OCI-LY3 (cell line): Measurements from ENCODE around the gene SEC14L1.
"Not testable (repeated sequence)": the region's sequence is repeated elsewhere in the genome, so short reads cannot be mapped to it uniquely, and the experiment has no call there.

Experiments
- H2AFZ ChIP-seq: fragments of 200-600, 300-600 bp; shearing (Covaris generic); 2 replicates; pipeline ENCODE4 v1.6.0; 2014; ENCODE audit warnings: antibody characterized with exemption, low read depth, low read length
- H3K27ac ChIP-seq: fragments of 200-600, 300-600 bp; sonication (generic); 2 replicates; pipeline ENCODE4 v1.5.1; 2014; ENCODE audit warnings: mild to moderate bottlenecking, low read length, moderate library complexity, mixed read lengths
- H3K27me3 ChIP-seq: fragments of 200-600, 300-600 bp; sonication (generic); 2 replicates; pipeline ENCODE4 v1.6.1; 2014; ENCODE audit warnings: low read depth, low read length, mixed read lengths
- H3K36me3 ChIP-seq: fragments of 200-600, 300-600 bp; sonication (generic); replicated peaks from 2 replicates; pipeline ENCODE3; 2014; ENCODE audit warnings: low read depth, low read length, mixed read lengths
- H3K4me1 ChIP-seq: fragments of 300-600, 200-600 bp; sonication (generic); 2 replicates; pipeline ENCODE4 v1.6.1; 2014; ENCODE audit warnings: low read length, mixed read lengths
- H3K4me2 ChIP-seq: fragments of 200-600, 300-600 bp; sonication (generic); 2 replicates; pipeline ENCODE4 v1.6.1; 2014; ENCODE audit warnings: low read length, mixed read lengths
- H3K4me3 ChIP-seq: fragments of 300-600, 200-600 bp; sonication (generic); 2 replicates; pipeline ENCODE4 v1.5.1; 2014; ENCODE audit warnings: antibody characterized with exemption, mild to moderate bottlenecking, low read length, moderate library complexity
- H3K79me2 ChIP-seq: fragments of 300-600, 200-600 bp; shearing (Covaris generic); 2 replicates; pipeline ENCODE4 v1.6.1; 2014; ENCODE audit warnings: mild to moderate bottlenecking, low read length, mixed read lengths
- H3K9ac ChIP-seq: fragments of 300-600, 200-600 bp; shearing (Covaris generic); 2 replicates; pipeline ENCODE4 v1.6.0; 2014; ENCODE audit warnings: mild to moderate bottlenecking, low read length, moderate library complexity
- H3K9me3 ChIP-seq: fragments of 200-600, 300-600 bp; shearing (Covaris generic); 2 replicates; pipeline ENCODE4 v1.6.1; 2014; ENCODE audit warnings: low read length, mixed read lengths; ENCODE audit not compliant: insufficient read depth
- H4K20me1 ChIP-seq: fragments of 200-600, 300-600 bp; sonication (generic); 2 replicates; pipeline ENCODE4 v1.6.1; 2016; ENCODE audit warnings: low read length, mixed read lengths; ENCODE audit not compliant: insufficient read depth
- CTCF ChIP-seq: fragments of 200-600, 300-600 bp; sonication (generic); IDR thresholded peaks from 2 replicates; pipeline ENCODE4 v1.5.1; 2014; ENCODE audit warnings: antibody characterized with exemption, low read length, low read depth
- EZH2phosphoT487 ChIP-seq: fragments of 200-600 bp; shearing (Covaris generic); IDR thresholded peaks from 2 replicates; pipeline ENCODE4 v1.6.1; 2018; ENCODE audit warnings: antibody characterized with exemption, mixed run types, low read depth

Gene SEC14L1

GRCh38 chr17:77248216-77249114, 107.7 kb downstream of the SEC14L1 start:
- TF ChIP-seq CTCF = no peak
- TF ChIP-seq EZH2phosphoT487 = no peak
- Histone ChIP-seq H3K27ac (no peak overlapping the region), H3K4me1 (no peaks in the 10 kb centered on the region), H2AFZ (no peak overlapping the region), H3K4me3 (no peak overlapping the region), H3K27me3 (peaks cover 28% of the 10 kb centered on the region), H3K4me2 (no peak overlapping the region), H3K79me2 (no peaks in the 10 kb centered on the region), H4K20me1 (no peaks in the 10 kb centered on the region), H3K9me3 (no peaks in the 10 kb centered on the region), H3K9ac (no peak overlapping the region), H3K36me3 (no peaks in the 10 kb centered on the region)

- H3K79me2 ChIP-seq = no peaks in the 10 kb centered on the region
- H3K4me1 ChIP-seq = no peaks in the 10 kb centered on the region
- no peaks in the 10 kb centered on the region for H3K9me3 ChIP-seq
- H3K4me2 ChIP-seq = no peak overlapping the region
- no peaks in the 10 kb centered on the region for H3K36me3 ChIP-seq
- no peak for TF ChIP-seq CTCF
- TF ChIP-seq EZH2phosphoT487 = no peak
- H3K9ac ChIP-seq = no peak overlapping the region
- H2AFZ ChIP-seq = no peak overlapping the region
- H3K27me3 ChIP-seq = peaks cover 32% of the 10 kb centered on the region
- H4K20me1 ChIP-seq = no peaks in the 10 kb centered on the region
- no peak overlapping the region for H3K27ac ChIP-seq
- no peak overlapping the region for H3K4me3 ChIP-seq
Observed at GRCh38 chr17:77251622-77252183, 110.9 kb downstream of the SEC14L1 start.

- not testable (repeated sequence) for H3K79me2 ChIP-seq, H3K9ac ChIP-seq, H3K36me3 ChIP-seq, H3K4me3 ChIP-seq, H2AFZ ChIP-seq, H4K20me1 ChIP-seq, H3K4me1 ChIP-seq, H3K27ac ChIP-seq, H3K4me2 ChIP-seq, H3K9me3 ChIP-seq
- peaks cover 32% of the 10 kb centered on the region for H3K27me3 ChIP-seq
Observed at GRCh38 chr17:77252306-77252705, 111.5 kb downstream of the SEC14L1 start.

- H3K9ac ChIP-seq = no peak overlapping the region
- TF ChIP-seq EZH2phosphoT487 (no peak), CTCF (no peak)
- no peaks in the 10 kb centered on the region for H4K20me1 ChIP-seq
- H3K79me2 ChIP-seq = no peaks in the 10 kb centered on the region
- no peak overlapping the region for H3K4me3 ChIP-seq
- peaks cover 20% of the 10 kb centered on the region for H3K27me3 ChIP-seq
- H3K9me3 ChIP-seq = no peaks in the 10 kb centered on the region
- no peaks in the 10 kb centered on the region for H3K36me3 ChIP-seq
- no peaks in the 10 kb centered on the region for H3K4me1 ChIP-seq
- no peak overlapping the region for H2AFZ ChIP-seq
- no peak overlapping the region for H3K27ac ChIP-seq
- no peak overlapping the region for H3K4me2 ChIP-seq
Observed at GRCh38 chr17:77253611-77254051, 112.9 kb downstream of the SEC14L1 start.
